HEK293 (cell line): ENCODE measurements around the gene ANKRD33.

Experiments used
- CTCF ChIP-seq: fragments of 450-650 bp; formaldehyde crosslinking; IDR thresholded peaks from 2 replicates; pipeline ENCODE4 v1.5.1; 2016; ENCODE audit warnings: missing biosample characterization, missing genetic modification characterization
- YY1 ChIP-seq: fragments of 450-650 bp; formaldehyde crosslinking; IDR thresholded peaks from 2 replicates; pipeline ENCODE4 v1.5.1; 2018; ENCODE audit warnings: missing biosample characterization, missing genetic modification characterization
- ZNF138 ChIP-seq: fragments of 450-650 bp; formaldehyde crosslinking; IDR thresholded peaks from 2 replicates; pipeline ENCODE4 v1.5.1; 2016; ENCODE audit warnings: missing biosample characterization, missing genetic modification characterization, borderline replicate concordance
- ZNF146 ChIP-seq: fragments of 450-650 bp; formaldehyde crosslinking; IDR thresholded peaks from 2 replicates; pipeline ENCODE4 v1.5.1; 2016; ENCODE audit warnings: missing biosample characterization, missing genetic modification characterization
- ZNF350 ChIP-seq: fragments of 450-650 bp; formaldehyde crosslinking; IDR thresholded peaks from 2 replicates; pipeline ENCODE4 v1.5.0; 2017; ENCODE audit warnings: missing biosample characterization, mild to moderate bottlenecking, missing genetic modification characterization
- ZNF510 ChIP-seq: fragments of 450-650 bp; formaldehyde crosslinking; IDR thresholded peaks from 2 replicates; pipeline ENCODE4 v1.5.1; 2018; ENCODE audit warnings: mild to moderate bottlenecking, missing genetic modification characterization, missing biosample characterization; ENCODE audit not compliant: insufficient replicate concordance
- ZNF561 ChIP-seq: fragments of 450-650 bp; IDR thresholded peaks from 2 replicates; pipeline ENCODE4 v1.5.1; 2018; ENCODE audit warnings: missing biosample characterization, missing genetic modification characterization, borderline replicate concordance

GRCh38 chr12:51941011-51941581 lies 53.2 kb downstream of the ANKRD33 start:
- TF ChIP-seq ZNF510: no peak
- TF ChIP-seq CTCF (tag by site-specific recombination): no peak
- TF ChIP-seq ZNF561 (tag by site-specific recombination): no peak
- TF ChIP-seq ZNF138 (tag by site-specific recombination): no peak
- TF ChIP-seq YY1: no peak
- no peak for TF ChIP-seq ZNF146 (tag by site-specific recombination)
- TF ChIP-seq ZNF350 (tag by site-specific recombination): no peak
